H1 (cell line): ENCODE data around the gene EHHADH. TPM values are rescaled to one million over a fixed set of nuclear protein-coding genes. Genes with fewer than 3 reads are reported as not detected.

Experiments
- ASH2L ChIP-seq: fragments of 200-600, 300-600 bp; sonication (generic); IDR thresholded peaks from one replicate; pipeline ENCODE4 v1.7.1; 2017; ENCODE audit warnings: low read length
- ATF3 ChIP-seq: IDR thresholded peaks from 2 replicates; pipeline ENCODE4 v1.6.1; 2011; ENCODE audit warnings: low read depth, mild to moderate bottlenecking, low read length; ENCODE audit not compliant: insufficient read depth
- BACH1 ChIP-seq: IDR thresholded peaks from 2 replicates; pipeline ENCODE4 v1.6.1; 2012; ENCODE audit warnings: low read length, improper control_type of control experiment
- CTCF ChIP-seq, 3 experiments: IDR thresholded peaks; 1 replicate in 2 of 3; 2 replicates in 1 of 3; pipeline versions ENCODE4 v1.5.1 to v1.6.1; 2011; ENCODE audit warnings: low read length in 3 of 3, mild to moderate bottlenecking in 3 of 3, inconsistent platforms in 2 of 3, low read depth in 1 of 3, moderate library complexity in 1 of 3; ENCODE audit not compliant: insufficient read depth in 1 of 3; ENCODE audit errors: control extremely low read depth in 1 of 3
- KDM1A ChIP-seq: fragments of 200-600, 300-600 bp; sonication (generic); IDR thresholded peaks from 2 replicates; pipeline ENCODE4 v1.7.1; 2016; ENCODE audit warnings: mild to moderate bottlenecking, low read length, borderline replicate concordance
- KDM4A ChIP-seq: IDR thresholded peaks from one replicate; pipeline ENCODE4 v1.7.1; 2012; ENCODE audit warnings: low read depth, mild to moderate bottlenecking, moderate library complexity, low read length, inconsistent platforms; ENCODE audit not compliant: severe bottlenecking
- MAX ChIP-seq: IDR thresholded peaks from 2 replicates; pipeline ENCODE4 v1.6.1; 2012; ENCODE audit warnings: inconsistent platforms
- SIRT6 ChIP-seq: IDR thresholded peaks from one replicate; pipeline ENCODE4 v1.7.1; 2012; ENCODE audit warnings: low read length, inconsistent platforms
- TEAD4 ChIP-seq: IDR thresholded peaks from 2 replicates; pipeline ENCODE4 v1.6.1; 2012; ENCODE audit warnings: low read depth, low read length, inconsistent platforms, mixed read lengths
- polyA plus RNA-seq, 7 experiments: library from polyadenylated mRNA; depleted of rRNA in 3 of 7; stranded (reverse) in 5 of 7; unstranded in 2 of 7; fragments of >200 nt in 5 of 7; fragments of 200-250 nt in 2 of 7; gene quantifications; 1 replicate in 5 of 7; 2 replicates in 1 of 7; 4 replicates in 1 of 7; pipeline versions ENCODE4 v1.2.1 to v1.2.3, GENCODE V29; 2011 to 2013; ENCODE audit warnings: missing spikeins in 2 of 7, mixed read lengths in 2 of 7
- total RNA-seq: library from RNA; stranded (reverse); fragmentation: NEBNext Ultra II Directional; extraction: Animal tissue kit (Norgen Biotek cat#: 25700); gene quantifications from 2 replicates; pipeline ENCODE4 v1.2.1, GENCODE V29; 2021

Gene EHHADH
- total and polyA plus RNA-seq, 2 of the 8 experiments (the other 6 are each of a cell fraction or from before 2014, with no cell fraction given) = 1.4 to 3.5 TPM

- TF ChIP-seq CTCF (IDR thresholded peaks at IDR 0.05; ENCODE audit: control extremely low read depth in 1 of 3, insufficient read depth in 1 of 3, low read depth in 1 of 3, low read length in 3 of 3) (no peak), TEAD4 (no peak), SIRT6 (no peak), ASH2L (no peak), BACH1 (no peak), MAX (no peak), ATF3 (no peak), KDM1A (no peak), KDM4A (no peak)
Measured at GRCh38 chr3:185164428-185165217, 89.2 kb downstream of the EHHADH start (continued).
